K562 (cell line): ENCODE results near the gene SFXN3. TPM values are rescaled to one million over a fixed set of nuclear protein-coding genes. Genes with fewer than 3 reads are reported as not detected.
A peak's percentile ranks its signal among the peaks of the same experiment; 100 is the strongest.

Experiments used
- ATAC-seq: fragments of 200-7000 bp; cut with Tn5 transposase; 3 replicates; pipeline ENCODE4 v1.9.1; 2020; ENCODE audit warnings: moderate library complexity
- BruUV-seq: library from RNA; stranded (reverse); fragments of 400-500 nt; replicated peaks from 2 replicates; lab custom pipeline; 2021; lab: Mats Ljungman, UMichigan
- CTCF ChIA-PET: fragments of 300-600 bp; formaldehyde crosslinking; extraction: SDS; loops from one replicate; lab custom pipeline; 2021; ENCODE audit warnings: low intra/inter-chr PET ratio; lab: Yijun Ruan, JAX
- POLR2A ChIA-PET: fragments of 300-600, 350-650 bp; sonication (Branson Sonifier 250); formaldehyde crosslinking; extraction: SDS; loops from one replicate; lab custom pipeline; 2021; ENCODE audit warnings: antibody characterized with exemption, inconsistent platforms; lab: Yijun Ruan, JAX
- DNase-seq, 4 experiments: peaks; one replicate each; pipeline versions ENCODE4 v3.0.0 to v3.0.0-alpha.2; 2011 to 2018; ENCODE audit warnings: low spot score in 3 of 4, mixed read lengths in 3 of 4; ENCODE audit errors: extremely low read depth in 1 of 4
- FAIRE-seq: peaks from 2 replicates; lab custom pipeline; 2011; peaks lifted over from hg19 to GRCh38; lab: Jason Lieb, UNC
- H2AFZ ChIP-seq: 2 replicates; pipeline ENCODE4 v1.6.0; 2011; ENCODE audit warnings: low read depth, low read length, control low read depth, inconsistent platforms
- H3K27ac ChIP-seq: fragments of 200-600 bp; 3 replicates; pipeline ENCODE4 v1.8.0; 2011; ENCODE audit warnings: low read depth, mild to moderate bottlenecking, control low read depth, inconsistent platforms, low read length, moderate library complexity, mixed read lengths; ENCODE audit errors: extremely low read depth
- H3K27me3 ChIP-seq, 2 experiments: fragments of 300-600 bp in 1 of 2; 2 replicates in 1 of 2; 3 replicates in 1 of 2; pipeline versions ENCODE4 v1.6.0 to v1.8.0; 2011; ENCODE audit warnings: inconsistent platforms in 2 of 2, low read length in 2 of 2, mild to moderate bottlenecking in 1 of 2, mixed read lengths in 1 of 2, moderate library complexity in 1 of 2; ENCODE audit not compliant: control insufficient read depth in 2 of 2, insufficient read depth in 2 of 2
- H3K36me3 ChIP-seq: fragments of 300-600 bp; 3 replicates; pipeline ENCODE4 v1.8.0; 2011; ENCODE audit warnings: mild to moderate bottlenecking, low read length, inconsistent platforms; ENCODE audit not compliant: control insufficient read depth, insufficient read depth
- H3K4me1 ChIP-seq, 2 experiments: fragments of 200-600 bp in 1 of 2; replicated peaks in 1 of 2; 2 replicates in 1 of 2; 3 replicates in 1 of 2; pipeline versions ENCODE4 v1.5.1 to v1.8.0; 2011; ENCODE audit warnings: inconsistent platforms in 2 of 2, low read length in 2 of 2, mild to moderate bottlenecking in 1 of 2, mixed read lengths in 1 of 2, moderate library complexity in 1 of 2; ENCODE audit not compliant: control insufficient read depth in 2 of 2, insufficient read depth in 2 of 2
- H3K4me2 ChIP-seq: 2 replicates; pipeline ENCODE4 v1.6.1; 2011; ENCODE audit warnings: low read length, control low read depth, inconsistent platforms, mixed read lengths; ENCODE audit not compliant: insufficient read depth
- H3K4me3 ChIP-seq: fragments of 200-600 bp; sonication (generic), shearing (Covaris generic); 2 replicates; pipeline ENCODE4 v1.5.1; 2016; ENCODE audit warnings: control low read depth, inconsistent platforms
- H3K79me2 ChIP-seq: fragments of 200-600 bp; 3 replicates; pipeline ENCODE4 v1.8.0; 2011; ENCODE audit warnings: low read length, inconsistent platforms; ENCODE audit not compliant: control insufficient read depth, insufficient read depth
- H3K9ac ChIP-seq, 2 experiments: 2 replicates each; pipeline versions ENCODE4 v1.6.0 to v1.6.1; 2011; ENCODE audit warnings: low read depth in 2 of 2, low read length in 2 of 2, control low read depth in 1 of 2, inconsistent platforms in 1 of 2, mild to moderate bottlenecking in 1 of 2, mixed read lengths in 1 of 2; ENCODE audit not compliant: insufficient read depth in 1 of 2
- H3K9me1 ChIP-seq: one replicate; pipeline ENCODE4 v1.6.0; 2011; ENCODE audit warnings: inconsistent platforms, mild to moderate bottlenecking, low read length, moderate library complexity; ENCODE audit not compliant: control insufficient read depth, insufficient read depth
- H3K9me3 ChIP-seq: replicated peaks from 2 replicates; pipeline ENCODE4 v1.5.1; 2011; ENCODE audit warnings: low read depth, low read length, inconsistent platforms; ENCODE audit not compliant: control insufficient read depth, insufficient read depth
- H4K20me1 ChIP-seq: replicated peaks from 2 replicates; pipeline ENCODE4 v1.6.1; 2011; ENCODE audit warnings: low read length, inconsistent platforms, mixed read lengths; ENCODE audit not compliant: control insufficient read depth, insufficient read depth
- CBFB ChIP-seq: sonication (generic); formaldehyde crosslinking; IDR thresholded peaks from 2 replicates; pipeline ENCODE4 v1.4.0; 2020; ENCODE audit warnings: mild to moderate bottlenecking, missing genetic modification reagents
- SRF ChIP-seq, 2 experiments: fragments of 250-450, 450-650 bp in 1 of 2; sonication (Bioruptor Pico) in 1 of 2; sonication (generic) in 1 of 2; formaldehyde crosslinking; IDR thresholded peaks; 2 replicates each; pipeline versions ENCODE4 v1.5.0 to v1.5.1; 2020 to 2022; ENCODE audit warnings: mild to moderate bottlenecking in 1 of 2, missing genetic modification reagents in 1 of 2
- TSC22D4 ChIP-seq: fragments of 450-650 bp; IDR thresholded peaks from 2 replicates; pipeline ENCODE4 v1.6.1; 2016; ENCODE audit warnings: missing genetic modification characterization, missing biosample characterization, control low read depth
- WGBS: fragments of 100-300 bp; shearing (Covaris generic); methylation state at CpG from one replicate; pipeline ENCODE4 v1.1.6; 2016; ENCODE audit warnings: low coverage, mixed read lengths; ENCODE audit not compliant: insufficient coverage; ENCODE audit errors: missing lambda C conversion rate; 5-methylcytosine and 5-hydroxymethylcytosine counted together
- in situ Hi-C: fragments of 300-500 bp; cut with MboI; formaldehyde crosslinking; loops from 4 replicates; pipeline ENCODE4 v1.15.0; 2018; ENCODE audit warnings: inconsistent platforms, mixed read lengths
- intact Hi-C: fragments of 100-400 bp; cut with micrococcal nuclease; formaldehyde crosslinking; loops from 2 replicates; pipeline ENCODE4 v1.14.2; 2022
- polyA plus RNA-seq, 8 experiments: library from polyadenylated mRNA; depleted of rRNA in 4 of 8; stranded (reverse) in 5 of 8; unstranded in 3 of 8; fragments of >200 nt; fragmentation: Nextera tagmentation in 2 of 8; fragmentation: Illumina TruSeq in 1 of 8; extraction: Ambion mirVana in 2 of 8; extraction: Trizol in 1 of 8; gene quantifications; 2 replicates each; pipeline versions ENCODE4 v1.2.1 to v1.2.3, GENCODE V29; 2011 to 2014; ENCODE audit warnings: inconsistent platforms in 1 of 8, missing spikeins in 1 of 8
- total RNA-seq, 7 experiments: library from RNA; depleted of rRNA in 6 of 7; stranded (reverse); fragments of >200 nt in 6 of 7; fragmentation: Illumina TruSeq in 2 of 7; extraction: Trizol in 2 of 7; gene quantifications; 2 replicates each; pipeline versions ENCODE4 v1.2.1 to v1.2.3, GENCODE V29; 2011 to 2021; ENCODE audit warnings: low replicate concordance in 1 of 7

SFXN3 gene
- total and polyA plus RNA-seq, 9 of the 15 experiments (the other 6 are each of a cell fraction or from before 2014, with no cell fraction given): 0.24 to 4.6 (median 0.86) TPM

DNA sequence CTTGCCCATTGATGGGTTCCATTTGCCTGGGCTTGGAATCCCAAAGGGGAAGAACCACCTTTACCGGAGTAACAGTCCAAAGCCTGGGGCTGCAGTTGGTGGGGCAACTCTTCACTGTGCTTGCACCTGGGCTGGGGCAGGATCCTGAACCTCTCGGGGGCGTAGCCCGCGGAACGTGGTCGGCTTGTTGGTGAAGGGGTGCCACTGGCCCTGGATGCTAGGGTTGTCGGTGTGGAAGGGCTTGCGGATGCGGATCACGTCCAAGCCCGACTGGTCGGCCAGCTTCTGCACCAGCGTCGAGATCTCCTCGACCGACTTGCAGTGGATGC, 44.4 kb upstream of the SFXN3 start:
- H2AFZ ChIP-seq: peak overlapping the region; percentile 98; the same call in 1 of the 2 replicates
- BruUV-seq: TSS peak; percentile 79
- H3K4me1 ChIP-seq: peaks cover 16 to 21% of the 10 kb centered on the region in 2 experiments; a peak in 4 of 5 replicates
- ATAC-seq: peak; percentile 5; the same call in 2 of the 3 replicates
- H3K9me3 ChIP-seq: no peaks in the 10 kb centered on the region
- H4K20me1 ChIP-seq: peaks cover 6% of the 10 kb centered on the region; the same call in 1 of the 2 replicates
- WGBS: 2% methylated on average over 14 of the region's 17 CpGs
- ChIA-PET POLR2A (interaction anchor here (1.0 to 1.3 kb wide), 2 partner anchors 13 to 47 kb away, joined by 4 read pairs; no protein-coding TSS in a partner anchor), CTCF (no interaction called here)
- H3K9me1 ChIP-seq: no peaks in the 10 kb centered on the region
- peak overlapping the region; percentile 95 for H3K4me3 ChIP-seq
- peak overlapping the region; percentile 97 for H3K4me2 ChIP-seq
- intact Hi-C loops (no loop called here), in situ Hi-C loops (loop anchor here (25.0 kb wide), 1 partner anchor 1051 kb away; no protein-coding TSS in a partner anchor)
- peak in 1 of 4 experiments; percentile 17 for DNase-seq
- H3K27ac ChIP-seq: peak overlapping the region; percentile 87; the same call in 2 of the 3 replicates
- H3K36me3 ChIP-seq: peaks cover 53% of the 10 kb centered on the region; the same call in 2 of the 3 replicates
- H3K27me3 ChIP-seq: no peaks in the 10 kb centered on the region
- TF ChIP-seq CBFB: peak; percentile 34; the same call in 1 of the 2 replicates
- 0 out of 4 replicates have a peak, but pooled peaks of 1 of the 2 experiments have one; percentile 0 for TF ChIP-seq SRF (CRISPR knock-in tag; IDR thresholded peaks at IDR 0.05)
- TF ChIP-seq TSC22D4 (tag): no peak
- FAIRE-seq: no peak
- H3K79me2 ChIP-seq: peaks cover 59% of the 10 kb centered on the region
- peak overlapping the region; percentile 95 to 99 for H3K9ac ChIP-seq
